Stimulated activated CD8-positive, alpha-beta memory T cell treated with anti-CD3 and anti-CD28 coated beads, Interleukin-4, amount 100 ng/mL, for 24 hours (primary cell): ENCODE measurements around the gene CASP3.
"Not testable (repeated sequence)": the region's sequence is repeated elsewhere in the genome, so short reads cannot be mapped to it uniquely, and the experiment has no call there.

Experiments used
- DNase-seq: peaks from one replicate; pipeline ENCODE4 v3.0.0-alpha.2; 2020; ENCODE audit warnings: low read depth

CASP3 gene

GRCh38 chr4:184664445-184665210, 15.4 kb upstream of the CASP3 start:
- no peak for DNase-seq

- DNase-seq = no peak
Measured at GRCh38 chr4:184662236-184662635, 13.0 kb upstream of the CASP3 start.

- DNase-seq = no peak
Measured at GRCh38 chr4:184660978-184661377, 11.7 kb upstream of the CASP3 start.

- not testable (repeated sequence) for DNase-seq
Measured at GRCh38 chr4:184657820-184658219, 8.6 kb upstream of the CASP3 start.

- no peak for DNase-seq
Measured at GRCh38 chr4:184657144-184657543, 7.9 kb upstream of the CASP3 start.

GRCh38 chr4:184655889-184656869, 6.9 kb upstream of the CASP3 start:
- DNase-seq = no peak

GRCh38 chr4:184653650-184654049, 4.4 kb upstream of the CASP3 start:
- no peak for DNase-seq

- DNase-seq = not testable (repeated sequence)
Measured at GRCh38 chr4:184652681-184653080, 3.4 kb upstream of the CASP3 start.

- no peak for DNase-seq
Measured at GRCh38 chr4:184651899-184652298, 2.7 kb upstream of the CASP3 start.

- no peak for DNase-seq
Measured at GRCh38 chr4:184649971-184650855, 966 bp upstream of the CASP3 start.

GRCh38 chr4:184648313-184649025, 778 bp downstream of the CASP3 start:
- peak; percentile 33 for DNase-seq

GRCh38 chr4:184648054-184648312, 1.3 kb downstream of the CASP3 start:
- DNase-seq = no peak

GRCh38 chr4:184647266-184648053, 1.8 kb downstream of the CASP3 start:
- DNase-seq = no peak

- DNase-seq = no peak
Measured at GRCh38 chr4:184645904-184646610, 3.2 kb downstream of the CASP3 start.

GRCh38 chr4:184644553-184645307, 4.5 kb downstream of the CASP3 start:
- no peak for DNase-seq

GRCh38 chr4:184643731-184644130, 5.5 kb downstream of the CASP3 start:
- DNase-seq = no peak

GRCh38 chr4:184641451-184641850, 7.8 kb downstream of the CASP3 start:
- no peak for DNase-seq

- no peak for DNase-seq
Measured at GRCh38 chr4:184641022-184641421, 8.2 kb downstream of the CASP3 start.

GRCh38 chr4:184636897-184637296, 12.3 kb downstream of the CASP3 start:
- no peak for DNase-seq
